AG09319 (cell line): ENCODE measurements around the gene SPPL3.
"Not testable (repeated sequence)": the region's sequence is repeated elsewhere in the genome, so short reads cannot be mapped to it uniquely, and the experiment has no call there.

Source experiments
- DNase-seq: peaks from one replicate; pipeline ENCODE4 v3.0.0-alpha.2; 2010; ENCODE audit warnings: low read depth; ENCODE audit errors: extremely low read depth
- TF ChIP-seq, protein P1 (sequence below): IDR thresholded peaks from 2 replicates; pipeline ENCODE4 v1.5.1; 2011; ENCODE audit warnings: low read depth, mild to moderate bottlenecking, inconsistent platforms, low read length, moderate library complexity

SPPL3 gene

DNA sequence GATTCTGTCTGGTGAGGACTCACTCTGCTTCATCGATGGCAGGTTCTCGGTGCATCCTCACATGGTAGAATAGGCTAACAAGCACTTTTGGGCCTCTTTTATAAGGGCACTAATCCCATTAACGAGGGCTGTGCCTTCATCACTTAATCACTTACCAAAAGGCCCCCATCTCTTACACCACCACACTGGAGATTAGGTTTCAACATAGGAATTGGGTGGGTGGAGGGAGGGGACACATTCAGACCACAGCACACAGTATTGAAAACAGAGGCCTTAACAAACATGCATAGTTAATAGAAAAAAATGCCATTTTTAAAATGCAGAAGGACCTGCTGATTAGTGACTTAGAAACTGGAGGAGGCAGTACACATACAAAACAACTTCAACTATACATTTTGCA is 61.6 kb downstream of the SPPL3 start:
- TF ChIP-seq, protein P1, sequence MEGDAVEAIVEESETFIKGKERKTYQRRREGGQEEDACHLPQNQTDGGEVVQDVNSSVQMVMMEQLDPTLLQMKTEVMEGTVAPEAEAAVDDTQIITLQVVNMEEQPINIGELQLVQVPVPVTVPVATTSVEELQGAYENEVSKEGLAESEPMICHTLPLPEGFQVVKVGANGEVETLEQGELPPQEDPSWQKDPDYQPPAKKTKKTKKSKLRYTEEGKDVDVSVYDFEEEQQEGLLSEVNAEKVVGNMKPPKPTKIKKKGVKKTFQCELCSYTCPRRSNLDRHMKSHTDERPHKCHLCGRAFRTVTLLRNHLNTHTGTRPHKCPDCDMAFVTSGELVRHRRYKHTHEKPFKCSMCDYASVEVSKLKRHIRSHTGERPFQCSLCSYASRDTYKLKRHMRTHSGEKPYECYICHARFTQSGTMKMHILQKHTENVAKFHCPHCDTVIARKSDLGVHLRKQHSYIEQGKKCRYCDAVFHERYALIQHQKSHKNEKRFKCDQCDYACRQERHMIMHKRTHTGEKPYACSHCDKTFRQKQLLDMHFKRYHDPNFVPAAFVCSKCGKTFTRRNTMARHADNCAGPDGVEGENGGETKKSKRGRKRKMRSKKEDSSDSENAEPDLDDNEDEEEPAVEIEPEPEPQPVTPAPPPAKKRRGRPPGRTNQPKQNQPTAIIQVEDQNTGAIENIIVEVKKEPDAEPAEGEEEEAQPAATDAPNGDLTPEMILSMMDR: no peak
- no peak for DNase-seq

DNA sequence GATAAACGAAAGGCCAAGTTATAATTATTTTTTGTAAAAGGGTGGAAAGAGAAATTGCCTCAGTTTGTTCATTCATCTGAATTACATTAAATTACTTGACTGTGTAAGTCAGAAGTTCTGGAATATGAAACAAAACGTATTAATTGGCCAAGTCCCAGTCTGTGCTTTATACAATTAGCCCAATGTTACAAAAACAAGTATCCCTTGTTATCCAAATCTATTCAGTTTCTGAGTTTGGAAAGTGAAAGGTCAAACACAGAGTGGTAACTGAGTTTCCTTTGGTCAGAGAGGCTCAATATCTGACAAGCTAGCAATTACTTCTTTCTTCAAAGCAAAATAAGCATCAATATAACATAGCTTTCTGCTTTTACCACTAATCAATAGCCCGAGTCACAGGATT is 62.6 kb downstream of the SPPL3 start:
- TF ChIP-seq, protein P1: no peak
- no peak for DNase-seq

DNA sequence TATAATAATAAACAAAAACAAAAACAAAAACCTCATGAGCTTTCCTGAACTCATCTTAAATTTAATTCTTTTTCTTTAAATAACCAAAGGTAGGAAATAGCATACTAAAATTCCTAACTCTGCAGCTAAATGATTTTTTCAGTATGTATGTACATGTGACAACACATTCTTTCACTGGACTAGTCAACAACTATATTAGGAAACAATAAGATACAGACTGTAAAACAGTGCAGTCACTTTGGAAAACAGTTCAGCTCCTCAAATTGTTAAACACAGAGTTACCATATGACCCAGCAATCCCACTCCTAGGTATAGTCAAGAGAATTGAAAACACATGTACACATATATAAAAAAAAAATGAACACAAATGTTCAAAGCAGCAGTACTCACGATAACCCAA is 64.7 kb downstream of the SPPL3 start:
- DNase-seq: no peak
- TF ChIP-seq, protein P1: no peak

DNA sequence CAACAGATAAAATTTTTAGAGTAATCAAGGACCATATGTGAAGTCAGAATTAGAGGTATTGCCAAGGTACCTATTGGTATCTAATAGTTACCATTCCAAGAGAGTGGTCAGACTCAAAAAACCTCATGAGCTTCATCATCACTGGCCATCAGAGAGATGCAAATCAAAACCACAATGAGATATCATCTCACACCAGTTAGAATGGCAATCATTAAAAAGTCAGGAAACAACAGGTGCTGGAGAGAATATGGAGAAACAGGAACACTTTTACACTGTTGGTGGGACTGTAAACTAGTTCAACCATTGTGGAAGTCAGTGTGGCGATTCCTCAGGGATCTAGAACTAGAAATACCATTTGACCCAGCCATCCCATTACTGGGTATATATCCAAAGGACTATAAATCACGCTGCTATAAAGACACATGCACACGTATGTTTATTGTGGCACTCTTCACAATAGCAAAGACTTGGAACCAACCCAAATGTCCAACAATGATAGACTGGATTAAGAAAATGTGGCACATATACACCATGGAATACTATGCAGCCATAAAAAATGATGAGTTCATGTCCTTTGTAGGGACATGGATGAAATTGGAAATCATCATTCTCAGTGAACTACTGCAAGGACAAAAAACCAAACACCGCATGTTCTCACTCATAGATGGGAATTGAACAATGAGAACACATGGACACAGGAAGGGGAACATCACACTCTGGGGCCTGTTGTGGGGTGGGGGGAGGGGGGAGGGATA is 65.4 kb downstream of the SPPL3 start:
- DNase-seq: not testable (repeated sequence)

DNA sequence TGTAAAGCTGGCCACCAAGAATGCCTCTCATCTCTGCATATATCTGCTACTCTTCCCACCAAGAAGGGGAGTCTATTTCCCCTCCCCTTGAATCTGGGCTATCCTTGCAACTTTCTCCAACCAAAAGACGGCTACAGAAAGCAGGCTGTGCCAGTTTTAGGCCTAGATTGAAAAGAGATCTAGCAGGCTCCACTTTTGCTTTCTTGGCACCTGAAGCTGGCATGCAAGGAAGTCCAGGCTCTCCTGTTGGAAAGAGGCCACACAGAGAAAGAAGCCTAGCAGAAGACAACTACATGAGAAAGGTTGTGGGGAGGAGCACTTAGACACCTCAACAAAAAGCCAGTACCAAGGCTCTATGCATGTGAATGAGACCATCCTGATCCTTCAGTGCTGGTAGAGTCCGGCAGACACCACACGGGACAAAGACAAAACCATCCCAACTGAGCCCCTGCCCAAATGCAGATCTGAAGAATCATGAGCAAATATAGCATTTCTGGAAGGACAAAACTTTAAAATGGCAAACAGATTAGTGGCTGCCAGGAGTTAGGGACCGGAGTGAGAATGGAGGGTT is 68.0 kb downstream of the SPPL3 start:
- TF ChIP-seq, protein P1: no peak
- DNase-seq: no peak

DNA sequence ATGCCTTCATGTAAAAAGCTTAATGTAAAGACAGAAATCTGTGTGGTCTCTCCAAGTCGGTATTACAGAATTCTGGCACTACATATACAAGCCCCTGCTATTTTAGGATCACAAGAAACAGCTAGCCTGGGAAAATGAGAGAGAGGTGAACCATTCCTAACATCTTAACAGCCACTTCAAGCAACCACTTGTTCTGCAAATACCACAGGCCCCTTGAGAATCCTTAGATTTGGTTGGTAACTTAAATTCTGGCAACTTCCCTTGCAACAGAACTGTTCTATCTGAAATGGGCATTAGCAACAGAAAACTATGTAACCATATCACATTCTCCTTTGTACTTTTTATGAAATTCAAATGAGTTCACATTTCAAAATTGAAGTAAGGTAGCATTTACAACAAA is 68.5 kb downstream of the SPPL3 start:
- TF ChIP-seq, protein P1: no peak
- DNase-seq: no peak

DNA sequence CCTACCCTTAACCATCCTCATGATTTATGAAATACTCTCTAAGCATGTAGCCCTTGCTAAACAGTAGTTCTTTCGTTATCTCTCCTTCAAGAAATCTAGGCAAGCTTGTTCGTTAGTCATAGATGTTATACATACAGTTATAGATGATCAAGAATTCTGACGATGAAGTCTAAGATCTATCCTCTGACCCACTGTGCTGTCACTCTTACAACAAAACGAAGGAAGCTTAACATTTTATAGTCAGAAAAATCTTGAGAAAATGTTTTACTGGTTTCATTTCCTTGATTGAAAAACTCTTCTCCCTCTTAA is 68.9 kb downstream of the SPPL3 start:
- TF ChIP-seq, protein P1: no peak
- no peak for DNase-seq
